Activated CD4-positive, alpha-beta T cell treated with anti-CD3 and anti-CD28 coated beads, Interleukin-10, Interleukin-2, amounts not matched to agents 100 ng/mL and 50 ng/mL, durations not matched to agents 16 hours and 8 hours (primary cell): ENCODE data around the gene FAM83F.

Experiments used
- DNase-seq: peaks from one replicate; pipeline ENCODE4 v3.0.0-alpha.2; 2020

FAM83F gene

DNA sequence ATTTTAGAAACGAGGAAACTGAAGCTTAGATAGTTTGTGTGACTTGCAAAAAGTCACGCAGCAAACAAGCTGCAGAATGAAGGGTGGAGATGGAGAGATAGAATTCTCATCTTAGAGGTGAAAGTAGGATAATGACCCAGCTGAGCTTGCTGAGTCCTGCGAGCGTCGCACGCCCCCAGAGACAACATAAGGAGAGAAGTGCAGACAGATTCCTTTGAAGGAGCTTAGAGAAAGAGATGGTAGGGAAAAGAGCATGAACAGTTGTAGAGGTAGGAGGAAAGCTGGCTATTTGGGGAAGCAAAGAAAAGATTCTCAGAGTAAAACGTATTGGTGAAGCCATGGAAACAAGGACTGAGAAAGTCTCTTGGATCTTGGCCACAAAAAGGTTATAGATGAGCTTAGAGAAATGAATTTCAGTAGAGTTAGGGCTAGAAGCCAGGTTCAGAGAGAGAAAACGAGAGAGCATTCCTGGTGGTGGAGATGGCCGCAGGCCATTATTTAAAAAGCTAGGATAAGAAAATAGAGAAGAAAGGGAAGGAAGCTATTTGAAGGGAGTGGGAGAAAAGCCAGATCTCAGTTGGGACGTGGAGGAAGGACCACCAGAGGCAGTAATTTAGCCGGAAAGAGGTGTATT, 44.8 kb downstream of the FAM83F start:
- no peak for DNase-seq

DNA sequence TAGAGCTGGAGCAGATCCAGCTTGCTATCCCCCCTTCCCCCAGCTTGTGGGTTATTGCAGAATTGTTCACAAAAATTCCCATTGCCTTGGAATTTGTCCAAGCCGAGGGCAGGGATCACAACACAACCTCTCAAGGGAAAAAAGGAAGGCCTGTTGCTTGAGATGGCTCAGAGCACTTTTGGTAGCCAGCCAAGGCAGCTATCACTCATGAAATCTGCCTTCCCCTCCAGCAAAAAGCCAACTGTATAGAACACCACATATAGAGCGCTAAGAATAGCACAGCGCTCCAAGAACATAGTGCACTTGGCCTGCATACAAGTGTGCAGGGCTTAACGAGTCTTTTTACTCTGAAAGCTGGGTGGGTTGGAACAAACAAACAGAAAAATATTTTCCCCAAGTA, 46.2 kb downstream of the FAM83F start:
- no peak for DNase-seq

DNA sequence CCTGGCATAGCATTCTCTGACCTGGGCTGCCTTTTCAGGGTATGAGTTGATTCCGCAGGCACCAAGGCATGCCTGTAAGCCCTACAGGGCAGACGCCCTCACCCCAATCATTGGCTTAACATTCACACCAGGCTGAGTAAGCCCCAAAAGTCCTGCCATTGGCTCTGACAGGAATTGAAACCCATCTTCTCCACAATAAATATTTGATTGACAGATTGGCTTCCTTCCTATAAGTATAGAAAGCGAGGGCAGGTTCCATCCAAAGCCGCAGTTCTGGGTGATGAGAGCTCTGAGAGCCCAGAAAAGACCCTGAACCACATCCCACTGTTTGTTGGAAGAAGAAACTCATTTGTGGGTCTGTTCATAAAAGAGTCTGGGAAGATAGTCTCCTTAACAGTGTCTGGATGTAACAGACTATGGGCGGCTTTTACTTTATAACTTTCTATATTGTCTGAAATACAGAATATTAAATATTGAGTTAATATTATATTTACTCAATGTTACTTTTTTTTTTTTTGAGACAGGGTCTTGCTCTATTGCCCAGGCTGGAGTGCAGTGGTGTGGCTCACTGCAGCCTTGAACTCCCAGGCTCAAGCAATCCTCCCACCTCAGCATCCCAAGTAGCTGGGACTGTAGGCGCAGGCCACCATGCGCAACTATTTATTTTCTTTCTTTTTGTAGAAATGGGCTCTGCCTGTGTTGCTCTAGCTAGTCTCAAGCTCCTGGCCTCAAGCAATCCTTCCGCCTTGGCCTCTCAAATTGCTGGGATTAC, 46.8 kb downstream of the FAM83F start:
- DNase-seq, result no peak

DNA sequence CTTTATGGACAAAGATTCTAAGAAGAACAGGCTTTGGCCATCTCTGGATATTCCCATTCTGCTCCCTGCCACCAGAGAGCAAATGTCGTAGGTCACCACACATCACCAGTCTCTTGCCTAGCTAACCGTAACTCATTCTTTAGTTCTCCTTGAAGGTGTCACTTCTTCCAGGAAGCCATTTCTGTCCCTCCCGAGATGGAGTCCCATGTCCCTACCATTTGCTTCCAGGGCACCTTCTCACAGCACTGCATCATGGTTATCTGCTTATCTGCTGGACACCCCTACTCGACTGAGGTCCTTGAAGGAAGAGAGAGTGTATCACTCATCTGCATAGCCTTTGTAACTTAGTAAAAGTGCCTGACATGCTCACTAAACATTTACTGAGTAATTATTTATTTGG, 47.6 kb downstream of the FAM83F start:
- no peak for DNase-seq

DNA sequence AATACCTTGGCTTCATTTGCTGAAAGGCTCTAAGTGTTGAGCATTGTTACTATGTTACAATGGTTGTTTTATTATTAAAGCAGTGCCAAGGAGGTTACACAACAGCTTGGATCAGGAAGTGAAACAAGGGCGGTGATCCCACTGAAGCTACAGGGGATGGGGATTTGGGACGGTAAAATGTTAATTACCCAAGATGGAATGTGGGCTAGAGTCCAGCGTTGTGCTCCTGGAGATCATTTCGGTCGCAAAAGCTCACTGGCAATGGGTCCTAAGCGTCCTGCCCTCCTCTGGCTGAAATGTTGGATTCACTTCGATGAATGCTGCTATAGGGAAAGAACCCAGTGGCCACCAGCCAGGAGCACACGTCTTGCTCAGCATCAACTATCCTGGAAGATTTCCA, 48.3 kb downstream of the FAM83F start:
- DNase-seq, result no peak

DNA sequence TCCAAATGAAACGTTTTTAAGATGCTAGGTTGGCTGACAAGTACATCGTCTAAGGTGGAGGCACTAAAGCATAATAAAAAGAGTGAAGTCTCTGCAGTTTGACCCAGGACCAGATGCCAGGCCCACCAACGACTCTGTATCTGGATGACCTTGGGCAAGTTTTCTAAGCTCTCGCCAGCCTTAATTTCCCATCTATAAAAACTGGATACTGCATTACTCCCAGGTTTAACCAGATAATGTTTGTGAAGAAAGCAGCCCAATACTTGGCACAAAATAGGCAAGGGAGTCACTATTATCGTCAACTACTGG, 49.0 kb downstream of the FAM83F start:
- DNase-seq, result no peak

DNA sequence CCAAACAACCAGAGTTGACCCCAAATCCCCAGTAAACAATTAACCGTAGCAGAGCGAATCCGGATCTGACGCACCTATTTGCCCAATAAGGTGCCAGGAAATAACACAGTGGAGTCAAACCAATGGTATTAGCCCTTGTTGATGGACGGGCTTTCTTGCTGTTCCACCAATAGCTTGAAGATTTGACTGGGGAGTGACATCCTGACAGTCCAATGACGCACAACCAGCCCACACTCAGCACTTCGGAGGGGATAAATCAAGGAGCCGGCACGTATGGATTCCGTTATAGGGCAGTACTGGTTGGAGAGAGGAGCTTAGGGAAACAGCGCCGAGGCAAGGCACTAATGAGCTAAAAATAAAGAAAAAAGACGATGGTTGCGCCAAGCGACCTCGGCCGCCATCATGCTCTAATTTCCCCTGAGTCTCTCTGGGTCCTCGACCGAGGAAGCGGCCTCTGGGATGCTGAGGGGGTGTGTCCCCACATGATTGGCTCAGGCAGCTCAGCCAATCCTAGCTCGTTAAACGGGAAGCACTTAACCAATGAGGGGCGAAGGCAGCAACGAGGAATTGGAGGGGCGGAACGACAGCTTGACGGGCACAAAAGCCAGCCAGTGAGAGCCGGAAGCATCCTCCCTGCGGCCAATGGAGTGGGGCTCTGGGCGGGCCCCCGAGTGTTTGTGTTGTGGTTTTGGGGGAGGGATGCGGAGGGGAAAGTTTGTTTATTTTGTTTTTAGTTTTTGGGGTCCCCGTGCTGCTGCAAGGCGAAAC, 49.5 kb downstream of the FAM83F start:
- peak; percentile 99 for DNase-seq

DNA sequence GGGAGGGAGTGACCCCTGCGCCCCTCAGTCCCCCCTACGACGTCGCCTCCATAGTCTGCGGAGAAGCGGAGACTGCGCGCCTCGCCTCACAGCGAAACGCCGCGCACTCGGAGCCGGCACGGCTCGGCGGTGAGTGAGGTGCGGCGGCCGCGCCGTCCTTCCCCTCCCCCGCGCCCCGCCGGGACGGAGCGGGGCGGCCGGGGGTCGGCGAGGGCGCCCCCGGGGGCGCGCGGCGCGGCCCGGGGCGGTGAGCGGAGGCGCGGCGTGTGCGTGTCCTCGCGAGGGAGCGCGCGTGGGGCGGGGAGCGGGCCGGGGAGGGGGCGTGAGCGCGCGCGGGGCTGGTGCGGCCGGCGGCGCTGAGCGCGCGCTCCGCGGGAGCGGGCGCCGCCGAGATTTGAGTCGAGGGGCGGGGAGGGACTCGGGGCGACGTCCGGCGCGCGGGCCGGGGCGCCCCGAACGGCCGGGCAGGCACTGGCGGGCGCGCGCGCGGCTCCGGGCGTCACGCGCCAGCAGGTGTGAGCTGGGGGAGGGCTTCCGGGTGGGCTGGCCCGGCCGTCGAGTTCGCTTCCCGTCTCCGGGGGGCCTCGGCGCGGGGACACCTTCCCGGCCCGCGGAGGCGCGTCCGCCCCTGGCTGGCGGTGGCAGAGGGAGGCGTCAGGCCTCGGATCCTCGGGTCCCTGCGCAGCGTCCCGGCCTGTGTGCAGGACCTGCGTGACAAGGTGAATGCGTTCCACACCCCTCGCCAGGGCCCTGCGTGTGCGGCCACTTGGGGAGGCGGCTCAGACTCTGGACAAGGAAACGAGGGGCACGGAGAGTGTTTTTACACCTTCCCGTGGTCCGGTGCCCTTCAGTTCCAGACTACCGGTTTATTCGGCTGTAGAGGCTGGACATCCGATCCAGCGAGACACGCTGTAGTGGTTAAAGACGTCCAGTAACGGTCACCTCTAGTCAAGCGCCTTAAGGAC, 50.4 kb downstream of the FAM83F start:
- DNase-seq, result peak; percentile 75

DNA sequence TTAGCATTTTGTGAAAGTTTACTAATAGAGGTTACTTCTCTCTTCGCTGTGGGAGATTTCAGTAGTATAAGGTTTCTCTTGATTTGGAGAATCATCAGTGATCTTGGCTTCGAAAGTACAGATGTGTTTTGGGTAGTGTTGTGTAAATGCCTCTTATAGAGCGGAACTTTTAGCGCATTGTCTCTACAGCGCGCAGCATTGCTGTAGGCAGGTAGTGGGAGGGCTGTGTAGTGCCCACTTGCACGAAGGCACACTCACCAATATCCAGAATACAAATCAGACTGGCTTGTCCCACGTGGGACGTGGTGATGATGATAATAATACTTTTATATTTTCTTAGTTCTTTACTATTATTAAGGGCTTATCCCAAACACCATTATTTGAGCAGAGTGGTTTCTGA, 51.4 kb downstream of the FAM83F start:
- DNase-seq, result no peak

DNA sequence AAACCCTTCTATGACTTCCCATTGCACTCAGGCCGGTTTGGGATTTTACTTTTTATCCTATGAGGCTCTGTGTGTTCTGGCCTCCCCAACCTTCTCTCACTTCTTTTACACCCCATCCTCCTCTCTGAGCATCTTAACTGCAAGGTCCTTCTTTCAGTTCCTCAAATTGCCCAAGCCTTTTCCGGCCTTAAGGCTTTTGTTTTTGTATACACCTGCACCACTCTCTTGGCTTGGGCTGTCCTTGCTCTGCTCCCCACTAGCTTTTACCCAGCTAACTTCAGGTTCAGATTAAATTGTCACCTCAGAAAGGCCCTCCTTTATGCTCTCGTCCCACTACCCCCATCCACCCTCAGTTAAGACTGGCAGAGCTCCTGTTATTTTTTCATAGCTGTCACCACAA, 55.5 kb downstream of the FAM83F start:
- DNase-seq, result no peak

DNA sequence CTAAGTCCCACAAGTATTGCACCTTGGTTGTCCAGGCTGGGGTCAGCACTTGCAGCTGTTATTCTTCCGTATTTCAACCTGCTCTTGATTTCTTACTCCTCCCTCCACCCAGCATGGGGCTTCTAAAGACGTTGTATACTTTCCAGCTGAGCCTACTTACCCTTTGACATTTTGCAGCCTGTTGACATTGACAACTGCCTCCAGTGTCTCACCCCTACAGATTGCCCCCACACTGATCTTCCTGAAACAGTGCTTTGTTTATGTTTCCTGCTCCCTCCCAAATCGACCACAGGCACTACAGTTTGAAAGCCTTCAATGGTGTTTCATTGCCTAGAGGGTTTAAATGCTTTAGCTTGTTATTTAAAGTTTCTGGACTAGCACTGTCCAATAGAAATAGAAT, 56.6 kb downstream of the FAM83F start:
- DNase-seq, result no peak

DNA sequence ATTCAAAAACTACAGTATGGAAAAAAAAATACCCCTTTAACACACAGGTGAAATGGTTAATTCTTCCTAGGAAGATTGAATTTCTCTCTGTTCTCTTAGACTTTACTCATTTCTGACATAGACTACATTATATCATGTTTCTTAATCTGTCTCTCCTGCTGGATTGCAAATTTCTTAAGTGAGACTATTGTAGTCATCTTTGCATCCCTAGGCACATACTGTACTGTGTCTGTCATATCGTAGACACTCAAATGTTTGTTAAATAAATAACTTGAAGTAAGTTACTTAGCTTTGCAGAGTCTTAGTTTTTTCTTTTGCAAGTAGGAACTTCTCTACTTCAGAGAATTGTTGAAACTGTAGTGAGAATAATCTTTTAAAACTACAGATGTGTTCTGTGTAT, 58.7 kb downstream of the FAM83F start:
- DNase-seq, result no peak

DNA sequence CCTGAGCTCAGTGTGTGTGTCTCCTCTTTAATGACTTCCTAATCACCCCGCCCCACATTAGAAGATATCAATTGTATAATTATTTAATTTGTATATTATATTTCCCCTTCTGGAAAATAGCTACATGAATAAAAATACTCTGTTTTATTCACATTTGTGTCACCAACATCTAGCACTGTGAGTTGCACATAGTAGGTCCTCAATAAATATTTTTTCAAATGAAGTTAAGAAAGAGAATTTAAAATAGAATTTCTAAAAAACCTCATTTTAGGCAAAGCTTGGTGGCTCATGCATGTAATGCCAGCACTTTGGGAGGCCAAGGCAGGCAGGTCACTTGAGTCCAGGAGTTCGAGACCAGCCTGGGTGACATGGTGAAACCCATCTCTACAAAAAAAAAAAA, 59.7 kb downstream of the FAM83F start:
- DNase-seq, result no peak

DNA sequence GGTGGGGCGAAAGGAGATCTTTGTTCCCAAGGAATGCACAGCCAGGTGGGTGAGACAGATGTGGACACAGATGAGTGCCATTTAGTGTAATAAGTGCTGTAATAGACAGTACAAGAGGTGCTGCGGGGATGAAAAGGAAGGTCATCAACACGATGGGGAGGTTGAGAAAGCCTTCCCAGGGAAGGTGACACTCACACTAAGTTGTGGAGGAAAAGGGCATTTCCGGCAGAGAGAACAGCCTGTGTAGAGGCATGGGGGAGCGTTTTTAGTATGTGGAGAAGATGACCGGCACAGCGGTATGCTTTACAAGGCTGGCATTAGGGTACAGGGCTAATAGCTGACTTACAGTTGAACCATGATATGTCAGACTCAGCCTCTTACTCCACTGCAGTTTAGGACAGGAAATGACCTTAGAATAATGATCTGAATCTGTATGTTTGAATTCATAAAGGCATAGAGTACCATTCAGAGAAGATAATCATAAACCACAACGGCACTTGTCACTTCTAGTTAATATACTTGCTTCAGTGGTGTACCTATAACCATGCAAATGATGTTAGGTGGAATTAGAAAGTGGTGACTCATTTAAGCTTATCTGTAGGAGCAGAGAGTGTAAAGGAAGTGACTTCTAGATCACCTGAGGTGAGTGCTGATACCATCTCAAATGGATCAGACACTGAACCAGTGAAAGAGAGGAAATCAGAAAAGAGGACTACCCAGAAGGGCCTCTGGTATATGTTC, 60.6 kb downstream of the FAM83F start:
- peak; percentile 79 for DNase-seq

DNA sequence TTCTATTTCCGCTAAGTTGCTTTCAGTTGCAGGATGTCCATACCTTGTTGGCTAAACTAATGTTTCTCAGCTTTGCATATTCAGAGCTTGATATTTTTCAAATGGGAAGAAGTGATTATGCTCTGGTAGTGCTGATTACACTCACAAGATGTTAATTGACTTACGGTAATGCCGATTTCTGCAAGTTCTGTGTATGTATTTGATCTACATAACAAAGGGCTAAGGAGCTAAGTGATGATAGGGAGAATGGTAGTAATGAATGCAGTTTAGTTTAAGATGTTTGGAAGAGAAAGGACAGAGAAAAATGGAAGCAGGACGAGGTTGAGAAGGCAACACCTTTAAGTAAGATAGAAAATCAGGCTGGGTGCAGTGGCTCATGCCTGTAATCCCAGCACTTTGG, 61.4 kb downstream of the FAM83F start:
- DNase-seq, result no peak

DNA sequence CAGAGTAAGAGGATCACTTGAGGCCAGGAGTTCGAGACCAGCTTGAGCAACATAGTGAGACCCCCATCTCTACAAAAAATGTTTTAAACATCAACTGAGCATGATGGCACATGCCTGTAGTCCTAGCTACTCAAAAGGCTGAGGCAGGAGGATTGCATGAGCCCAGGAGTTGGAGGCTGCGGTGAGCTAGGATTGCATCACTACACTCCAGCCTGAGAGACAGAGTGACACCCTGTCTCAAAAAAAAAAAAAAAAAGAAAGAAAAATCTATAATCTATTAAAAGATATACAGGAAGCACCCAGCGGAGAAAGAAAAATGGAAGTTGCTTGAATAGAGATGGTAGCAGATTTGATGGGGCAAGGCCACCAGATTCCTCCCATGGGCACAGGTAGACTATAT, 61.8 kb downstream of the FAM83F start:
- no peak for DNase-seq

DNA sequence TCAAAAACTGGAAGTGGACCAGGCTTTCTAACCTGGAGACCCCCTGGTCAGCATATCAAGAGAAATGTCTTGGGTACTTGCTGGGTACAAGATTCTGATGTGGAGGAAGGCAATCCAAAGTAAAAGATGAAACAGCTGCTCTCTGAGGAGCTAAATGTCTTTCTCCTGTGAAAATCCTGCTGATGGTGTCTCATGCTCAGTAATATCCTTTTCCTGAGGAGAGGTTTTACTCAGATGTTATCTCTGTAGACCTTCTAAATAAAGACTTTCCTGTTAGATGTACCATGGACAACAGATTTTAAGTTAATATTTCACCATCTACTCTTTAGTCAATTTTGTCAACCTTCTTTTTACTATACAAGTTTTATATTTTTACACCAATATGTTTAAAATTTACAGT, 62.9 kb downstream of the FAM83F start:
- DNase-seq, result no peak

DNA sequence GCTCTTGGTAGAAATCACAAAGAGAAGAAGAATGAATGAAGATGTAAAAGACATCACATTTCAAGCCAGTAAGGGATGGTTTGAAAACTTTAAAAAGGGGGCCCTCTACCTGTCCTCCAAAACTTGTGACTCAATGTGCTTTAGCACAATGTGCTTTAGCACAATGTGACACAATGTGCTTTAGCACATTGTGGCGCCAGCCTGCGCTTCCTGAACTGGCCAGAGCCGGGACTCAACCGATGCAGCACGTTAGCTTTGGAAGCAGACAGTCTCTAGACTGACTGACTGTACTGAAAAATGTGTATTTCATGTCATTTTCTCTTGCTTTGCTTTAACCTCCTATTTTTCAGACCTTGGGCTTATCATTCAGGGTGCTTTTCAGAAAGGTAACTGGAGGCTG, 63.5 kb downstream of the FAM83F start:
- peak; percentile 41 for DNase-seq

DNA sequence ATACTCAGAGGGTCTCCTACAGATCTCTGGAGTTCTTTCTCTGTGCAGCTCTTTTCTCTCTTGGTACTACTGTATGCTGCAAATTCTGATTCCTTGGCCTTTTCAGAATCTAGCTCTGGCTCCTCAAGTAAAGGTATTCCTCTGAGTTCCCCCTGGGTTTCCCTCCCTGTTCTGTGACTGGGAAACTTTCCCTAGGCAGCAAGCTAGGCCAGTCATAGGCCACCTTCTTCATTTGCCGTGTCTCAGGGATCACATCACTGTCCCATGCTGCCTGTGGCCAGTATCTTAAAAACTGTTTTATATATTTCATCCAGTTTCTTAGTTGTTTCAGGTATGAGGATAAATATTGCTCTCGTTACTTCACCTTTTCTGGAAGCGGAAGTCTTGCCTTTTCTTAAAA, 71.2 kb downstream of the FAM83F start:
- no peak for DNase-seq

DNA sequence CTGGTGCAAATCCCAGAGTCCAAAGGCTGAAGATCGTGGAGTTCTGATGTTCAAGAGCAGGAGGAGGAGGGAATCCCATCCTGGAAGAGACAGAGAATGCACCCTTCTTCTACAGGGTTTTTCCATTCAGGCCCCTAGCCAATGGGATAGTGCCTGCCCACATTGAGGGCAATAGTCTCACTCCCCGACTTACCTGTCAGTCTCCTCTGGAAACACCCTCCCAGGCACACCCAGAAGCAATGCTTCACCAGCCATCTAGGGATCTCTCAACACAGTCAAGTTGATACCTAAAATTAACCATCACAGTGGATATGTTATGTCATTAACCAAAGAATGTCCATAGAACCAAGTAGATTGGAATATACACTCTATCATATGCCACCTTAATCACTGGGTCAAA, 72.9 kb downstream of the FAM83F start:
- DNase-seq, result no peak

DNA sequence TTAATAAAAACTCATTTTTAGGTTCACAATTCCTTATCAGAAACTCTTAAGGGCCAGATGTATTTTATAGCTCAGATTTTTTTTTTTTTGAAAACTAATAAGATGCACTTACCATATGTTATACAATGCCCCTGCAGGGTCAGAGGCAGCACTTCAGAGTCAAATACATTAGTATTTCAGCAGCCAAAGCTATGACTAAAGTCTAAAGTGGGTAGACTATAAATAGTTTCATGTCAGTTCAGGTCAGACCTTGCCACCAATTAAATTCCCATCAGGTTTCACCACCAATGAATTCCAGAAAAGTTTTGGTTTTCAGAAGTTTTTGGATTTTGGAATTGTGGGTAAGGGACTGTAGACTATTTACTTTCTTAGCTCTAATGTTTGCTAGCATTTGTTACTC, 75.9 kb downstream of the FAM83F start:
- no peak for DNase-seq

DNA sequence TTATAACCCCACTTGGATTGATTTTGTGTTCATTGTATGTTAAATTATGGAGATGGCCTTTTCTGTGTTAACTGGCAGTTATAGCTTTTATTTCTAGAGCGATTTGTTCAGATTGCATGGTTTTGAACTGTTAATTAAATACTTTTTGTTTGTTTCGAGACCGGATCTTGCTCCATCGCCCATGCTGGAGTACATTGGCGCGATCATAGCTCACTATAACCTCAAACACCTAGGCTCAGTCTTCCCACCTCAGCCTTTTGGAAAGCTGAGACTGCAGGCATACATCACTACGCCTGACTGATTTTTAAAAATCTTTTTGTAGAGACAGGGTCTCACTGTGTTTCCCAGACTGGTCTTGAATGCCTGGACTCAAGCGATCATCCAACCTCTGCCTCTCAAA, 77.0 kb downstream of the FAM83F start:
- DNase-seq, result no peak
